NCI-H2196 treated with DMSO at 0.1 percent for 48 hours (cell line): ENCODE results near the gene CYFIP2.

Experiments
- DNase-seq: peaks from one replicate; lab custom pipeline; 2025; ENCODE audit not compliant: unreplicated experiment; lab: John Stamatoyannopoulos, UW

Gene CYFIP2

GRCh38 chr5:157285310-157286035, 19.6 kb downstream of the CYFIP2 start:
- DNase-seq = no peak

GRCh38 chr5:157286761-157287211, 20.9 kb downstream of the CYFIP2 start:
- DNase-seq = no peak

- DNase-seq = no peak
These were observed 22.7 kb downstream of the CYFIP2 start for GRCh38 chr5:157288405-157289163.

- DNase-seq = no peak
These were observed 23.4 kb downstream of the CYFIP2 start for GRCh38 chr5:157289164-157289819.

GRCh38 chr5:157290156-157290980, 24.4 kb downstream of the CYFIP2 start:
- no peak for DNase-seq

- no peak for DNase-seq
These were observed 25.2 kb downstream of the CYFIP2 start for GRCh38 chr5:157290981-157291711.

GRCh38 chr5:157292599-157292998, 26.7 kb downstream of the CYFIP2 start:
- DNase-seq = no peak

GRCh38 chr5:157294407-157295091, 28.6 kb downstream of the CYFIP2 start:
- no peak for DNase-seq

- DNase-seq = peak; percentile 30
These were observed 29.3 kb downstream of the CYFIP2 start for GRCh38 chr5:157295247-157295646.

GRCh38 chr5:157300564-157300963, 34.6 kb downstream of the CYFIP2 start:
- DNase-seq = no peak

- no peak for DNase-seq
These were observed 35.1 kb downstream of the CYFIP2 start for GRCh38 chr5:157301066-157301465.

GRCh38 chr5:157303023-157303422, 37.1 kb downstream of the CYFIP2 start:
- DNase-seq = no peak

GRCh38 chr5:157303667-157304327, 37.9 kb downstream of the CYFIP2 start:
- DNase-seq = no peak

GRCh38 chr5:157306081-157306480, 40.2 kb downstream of the CYFIP2 start:
- no peak for DNase-seq

GRCh38 chr5:157306692-157307471, 41.0 kb downstream of the CYFIP2 start:
- no peak for DNase-seq

- DNase-seq = no peak
These were observed 43.0 kb downstream of the CYFIP2 start for GRCh38 chr5:157308836-157309465.

GRCh38 chr5:157309796-157310195, 43.9 kb downstream of the CYFIP2 start:
- no peak for DNase-seq

- DNase-seq = no peak
These were observed 45.7 kb downstream of the CYFIP2 start for GRCh38 chr5:157311595-157311994.
